ENCODE data around the gene CNN3. TPM values are rescaled to one million over a fixed set of nuclear protein-coding genes. Genes with fewer than 3 reads are reported as not detected.

Gene CNN3
- total RNA-seq (317 and 392 TPM in 2 replicates), polyA plus RNA-seq (162 and 174 TPM in 2 replicates), polyA minus RNA-seq (236 and 255 TPM in 2 replicates), Bru-seq, nascent RNA (percentile 98 among the genes with signal in this experiment), BruChase-seq, experiment 1, labeled RNA remaining after a 6-hour chase (percentile 97 among the genes with signal in this experiment), BruChase-seq, experiment 2, labeled RNA remaining after a 2-hour chase (percentile 94 among the genes with signal in this experiment)
- 196 and 210 TPM in 2 replicates for polyA plus RNA-seq (2011; cell fraction: cytosol; rRNA removed)
- polyA plus RNA-seq (2011; cell fraction: nucleus; rRNA removed), result 144 and 160 TPM in 2 replicates
- polyA plus RNA-seq (2012), result 171 and 208 TPM in 2 replicates
- not detected for polyA minus RNA-seq (2011; cell fraction: cytosol; rRNA and poly(A)+ RNA removed)
- polyA minus RNA-seq (2011; cell fraction: nucleus; rRNA and poly(A)+ RNA removed), result 119 and 129 TPM in 2 replicates
- long read RNA-seq, transcript CNN3-202 (6 exons, 1,974 nt), result minor isoform, 5 of 1,522 reads
- long read RNA-seq, transcript CNN3-201 (7 exons, 2,165 nt), result major isoform, 1,434 of 1,522 reads
- long read RNA-seq, partial matches to known transcripts, result 12 of 1,522 reads
- long read RNA-seq, other reads (novel, unspliced or antisense), result 65 of 1,522 reads

DNA sequence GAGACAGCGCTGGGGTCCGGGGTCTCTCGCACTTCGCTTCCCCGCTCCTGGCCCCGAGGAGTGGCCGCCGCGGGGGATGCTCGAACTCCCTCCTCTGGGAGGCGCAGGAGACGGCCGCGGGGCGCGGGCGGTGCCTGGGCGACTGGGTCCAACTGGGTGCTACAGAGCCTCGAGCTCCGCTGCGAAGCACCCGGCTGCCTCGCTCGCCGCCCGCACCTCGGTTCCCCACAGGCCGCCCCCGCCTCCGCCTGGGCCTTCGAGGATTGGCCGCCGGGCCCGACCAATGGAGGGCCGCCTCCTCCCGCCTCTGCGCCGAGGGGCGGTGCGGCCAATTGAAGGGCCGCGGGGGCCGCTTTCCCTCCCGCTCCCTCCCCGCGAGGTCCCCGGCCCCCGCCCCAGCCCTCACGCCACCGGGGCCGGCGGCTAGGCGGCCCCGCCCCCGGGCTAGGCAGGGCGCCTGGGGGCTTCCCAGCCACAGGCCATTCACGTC is at the start of gene CNN3:
Gene CNN3, minus strand, starts transcription at position 196 of the 490 bp plus-strand sequence. CDS start 216 bp downstream, outside the sequence.
- POLR2A ChIA-PET, result interaction anchor here (1.0 kb wide), 3 partner anchors 73 to 115 kb away, joined by 3 to 6 read pairs (median 3); no protein-coding TSS in a partner anchor
- peaks cover 6% of the 10 kb centered on the region for H4K20me1 ChIP-seq (replicated peaks; ENCODE audit: control insufficient read depth, extremely low read depth, insufficient read depth, low read length)
- FAIRE-seq (peak; percentile 79), DNase-seq (ENCODE audit: low read depth, low spot score) (peak; percentile 93)
- no peaks in the 10 kb centered on the region for H3K9me1 ChIP-seq (replicated peaks; ENCODE audit: control insufficient read depth, extremely low read depth, insufficient read depth, low read length)
- peak within 1 kb of the TSS; percentile 86 for H2AFZ ChIP-seq (ENCODE audit: low read depth, low read length)
- peak within 1 kb of the TSS; percentile 75 to 99 (median 90) for H3K4me3 ChIP-seq (replicated peaks in 1 of 3; ENCODE audit: insufficient read depth in 1 of 3, low read depth in 1 of 3, low read length in 3 of 3)
- H3K9ac ChIP-seq (replicated peaks; ENCODE audit: extremely low read depth, insufficient read depth, low read length), result peak within 1 kb of the TSS; percentile 100
- peaks cover 45% of the 10 kb centered on the region for H3K79me2 ChIP-seq (ENCODE audit: control insufficient read depth, insufficient read depth, low read length)
- H3K4me2 ChIP-seq (ENCODE audit: insufficient read depth, low read length), result peak within 1 kb of the TSS; percentile 98
- H3K9me3 ChIP-seq (replicated peaks; ENCODE audit: control insufficient read depth, insufficient read depth, low read length), result no peaks in the 10 kb centered on the region
- BruUV-seq (replicated peaks), result no TSS peak
- dilution Hi-C loops (cut with MboI; ENCODE audit: extremely low pct_ligation_motif_present, low sequenced_read_pairs) (no loop called here), intact Hi-C loops (cut with micrococcal nuclease) (loop anchor here (1.0 to 5.0 kb wide), 7 partner anchors 8 to 120 kb away; no protein-coding TSS in a partner anchor)
- CTCF ChIA-PET, result interaction anchor here (1.0 to 2.9 kb wide), 7 partner anchors 10 to 117 kb away, joined by 3 to 42 read pairs (median 16); no protein-coding TSS in a partner anchor
- peak; percentile 95 for TF ChIP-seq POLR2AphosphoS5 (IDR thresholded peaks at IDR 0.05; ENCODE audit: insufficient read depth, low read depth, low read length)
- TF ChIP-seq POLR2A (IDR thresholded peaks at IDR 0.05; ENCODE audit: low read depth, low read length), result peak; percentile 93
- TF ChIP-seq FOS (IDR thresholded peaks at IDR 0.05; ENCODE audit: borderline replicate concordance, insufficient read depth, low read length), result no peak
- TF ChIP-seq, protein P1, sequence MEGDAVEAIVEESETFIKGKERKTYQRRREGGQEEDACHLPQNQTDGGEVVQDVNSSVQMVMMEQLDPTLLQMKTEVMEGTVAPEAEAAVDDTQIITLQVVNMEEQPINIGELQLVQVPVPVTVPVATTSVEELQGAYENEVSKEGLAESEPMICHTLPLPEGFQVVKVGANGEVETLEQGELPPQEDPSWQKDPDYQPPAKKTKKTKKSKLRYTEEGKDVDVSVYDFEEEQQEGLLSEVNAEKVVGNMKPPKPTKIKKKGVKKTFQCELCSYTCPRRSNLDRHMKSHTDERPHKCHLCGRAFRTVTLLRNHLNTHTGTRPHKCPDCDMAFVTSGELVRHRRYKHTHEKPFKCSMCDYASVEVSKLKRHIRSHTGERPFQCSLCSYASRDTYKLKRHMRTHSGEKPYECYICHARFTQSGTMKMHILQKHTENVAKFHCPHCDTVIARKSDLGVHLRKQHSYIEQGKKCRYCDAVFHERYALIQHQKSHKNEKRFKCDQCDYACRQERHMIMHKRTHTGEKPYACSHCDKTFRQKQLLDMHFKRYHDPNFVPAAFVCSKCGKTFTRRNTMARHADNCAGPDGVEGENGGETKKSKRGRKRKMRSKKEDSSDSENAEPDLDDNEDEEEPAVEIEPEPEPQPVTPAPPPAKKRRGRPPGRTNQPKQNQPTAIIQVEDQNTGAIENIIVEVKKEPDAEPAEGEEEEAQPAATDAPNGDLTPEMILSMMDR (IDR thresholded peaks at IDR 0.05; ENCODE audit: extremely low read depth in 1 of 2, insufficient read depth in 1 of 2, low read depth in 1 of 2, low read length in 2 of 2), result no peak
- no peak for TF ChIP-seq MYC (IDR thresholded peaks at IDR 0.05; ENCODE audit: low read depth, low read length)
- no peak for TF ChIP-seq GATA2 (IDR thresholded peaks at IDR 0.05; ENCODE audit: insufficient read depth, insufficient read length, low read depth, low read length)
- TF ChIP-seq JUN (IDR thresholded peaks at IDR 0.05; ENCODE audit: borderline replicate concordance, insufficient read depth, insufficient read length, low read depth), result no peak
- no peak for TF ChIP-seq EZH2 (IDR thresholded peaks at IDR 0.05; ENCODE audit: borderline replicate concordance, low read depth, low read length, severe bottlenecking)
- TF ChIP-seq, protein P2, sequence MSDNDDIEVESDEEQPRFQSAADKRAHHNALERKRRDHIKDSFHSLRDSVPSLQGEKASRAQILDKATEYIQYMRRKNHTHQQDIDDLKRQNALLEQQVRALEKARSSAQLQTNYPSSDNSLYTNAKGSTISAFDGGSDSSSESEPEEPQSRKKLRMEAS (IDR thresholded peaks at IDR 0.05; ENCODE audit: insufficient read depth, insufficient read length), result peak; percentile 14
- peaks cover 49% of the 10 kb centered on the region for H3K4me1 ChIP-seq (ENCODE audit: control insufficient read depth, extremely low read depth, insufficient read depth, low read length)
- no peaks in the 10 kb centered on the region for H3K27me3 ChIP-seq (ENCODE audit: control insufficient read depth in 2 of 2, insufficient read depth in 2 of 2, low read length in 2 of 2)
- H3K27ac ChIP-seq (ENCODE audit: insufficient read depth, low read depth, low read length), result peak within 1 kb of the TSS; percentile 100
- no peaks in the 10 kb centered on the region for H3K36me3 ChIP-seq (ENCODE audit: control insufficient read depth in 2 of 2, extremely low read depth in 1 of 2, insufficient read depth in 2 of 2, low read length in 2 of 2)

Data from endothelial cell of umbilical vein (primary cell).